PFSK-1 (cell line): ENCODE results near the gene HLA-DPA1.

Experiments
- FOXP2 ChIP-seq: optimal IDR thresholded peaks from 2 replicates; pipeline ENCODE3; 2011; ENCODE audit warnings: borderline replicate concordance, control low read depth, inconsistent platforms; ENCODE audit not compliant: insufficient read depth; ENCODE audit errors: extremely low read length, extremely low read depth
- POLR2AphosphoS5 ChIP-seq: IDR thresholded peaks from 2 replicates; pipeline ENCODE4 v1.6.1; 2012; ENCODE audit warnings: low read depth, mild to moderate bottlenecking, control low read depth, low read length, moderate library complexity
- SIN3A ChIP-seq: IDR thresholded peaks from 2 replicates; pipeline ENCODE4 v1.6.1; 2012; ENCODE audit warnings: mild to moderate bottlenecking, low read length, moderate library complexity, borderline replicate concordance; ENCODE audit not compliant: insufficient read depth
- TAF1 ChIP-seq: IDR thresholded peaks from 2 replicates; pipeline ENCODE4 v1.6.1; 2012; ENCODE audit warnings: low read length, control low read depth, borderline replicate concordance; ENCODE audit not compliant: insufficient read depth
- TF ChIP-seq, protein P1 (sequence below), 2 experiments: IDR thresholded peaks; 2 replicates each; pipeline versions ENCODE4 v1.6.1 to v1.8.0; 2011 to 2012; ENCODE audit warnings: low read depth in 2 of 2, low read length in 2 of 2, control low read depth in 1 of 2, inconsistent platforms in 1 of 2, mild to moderate bottlenecking in 1 of 2, moderate library complexity in 1 of 2; ENCODE audit not compliant: insufficient read depth in 1 of 2

DNA sequence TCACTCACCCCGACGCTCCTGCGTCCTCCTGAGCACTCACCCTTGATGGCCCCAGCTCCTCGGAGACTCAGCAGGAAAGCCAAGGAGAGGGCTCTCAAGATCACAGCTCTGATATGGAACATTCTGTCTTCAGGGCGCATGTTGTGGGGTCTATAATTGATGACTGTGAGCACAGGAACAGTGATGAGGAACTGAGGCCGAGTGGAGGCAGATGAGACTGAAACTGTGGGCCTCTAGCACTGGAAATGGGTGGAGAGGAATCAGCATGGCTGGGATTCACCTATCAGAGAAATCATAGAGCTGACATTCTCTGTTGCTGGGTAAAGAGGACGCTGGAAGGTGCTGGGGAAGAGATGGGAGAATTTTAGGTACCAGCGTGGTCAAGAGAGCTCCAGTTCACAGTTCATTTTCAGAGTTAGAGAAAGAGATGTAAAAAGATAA, at the start of gene HLA-DPA1:
- TF ChIP-seq SIN3A (no peak), POLR2AphosphoS5 (no peak), TAF1 (no peak), FOXP2 (no peak)
- TF ChIP-seq, protein P1, sequence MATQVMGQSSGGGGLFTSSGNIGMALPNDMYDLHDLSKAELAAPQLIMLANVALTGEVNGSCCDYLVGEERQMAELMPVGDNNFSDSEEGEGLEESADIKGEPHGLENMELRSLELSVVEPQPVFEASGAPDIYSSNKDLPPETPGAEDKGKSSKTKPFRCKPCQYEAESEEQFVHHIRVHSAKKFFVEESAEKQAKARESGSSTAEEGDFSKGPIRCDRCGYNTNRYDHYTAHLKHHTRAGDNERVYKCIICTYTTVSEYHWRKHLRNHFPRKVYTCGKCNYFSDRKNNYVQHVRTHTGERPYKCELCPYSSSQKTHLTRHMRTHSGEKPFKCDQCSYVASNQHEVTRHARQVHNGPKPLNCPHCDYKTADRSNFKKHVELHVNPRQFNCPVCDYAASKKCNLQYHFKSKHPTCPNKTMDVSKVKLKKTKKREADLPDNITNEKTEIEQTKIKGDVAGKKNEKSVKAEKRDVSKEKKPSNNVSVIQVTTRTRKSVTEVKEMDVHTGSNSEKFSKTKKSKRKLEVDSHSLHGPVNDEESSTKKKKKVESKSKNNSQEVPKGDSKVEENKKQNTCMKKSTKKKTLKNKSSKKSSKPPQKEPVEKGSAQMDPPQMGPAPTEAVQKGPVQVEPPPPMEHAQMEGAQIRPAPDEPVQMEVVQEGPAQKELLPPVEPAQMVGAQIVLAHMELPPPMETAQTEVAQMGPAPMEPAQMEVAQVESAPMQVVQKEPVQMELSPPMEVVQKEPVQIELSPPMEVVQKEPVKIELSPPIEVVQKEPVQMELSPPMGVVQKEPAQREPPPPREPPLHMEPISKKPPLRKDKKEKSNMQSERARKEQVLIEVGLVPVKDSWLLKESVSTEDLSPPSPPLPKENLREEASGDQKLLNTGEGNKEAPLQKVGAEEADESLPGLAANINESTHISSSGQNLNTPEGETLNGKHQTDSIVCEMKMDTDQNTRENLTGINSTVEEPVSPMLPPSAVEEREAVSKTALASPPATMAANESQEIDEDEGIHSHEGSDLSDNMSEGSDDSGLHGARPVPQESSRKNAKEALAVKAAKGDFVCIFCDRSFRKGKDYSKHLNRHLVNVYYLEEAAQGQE (IDR thresholded peaks at IDR 0.05; ENCODE audit: insufficient read depth in 1 of 2, low read depth in 2 of 2, low read length in 2 of 2): no peak
